Activated naive CD4-positive, alpha-beta T cell (primary cell): ENCODE data around the gene DCTD.

ENCODE experiments used
- DNase-seq, 4 experiments: peaks; one replicate each; lab custom pipeline; 2025; lab: John Stamatoyannopoulos, UW

The DCTD gene

DNA sequence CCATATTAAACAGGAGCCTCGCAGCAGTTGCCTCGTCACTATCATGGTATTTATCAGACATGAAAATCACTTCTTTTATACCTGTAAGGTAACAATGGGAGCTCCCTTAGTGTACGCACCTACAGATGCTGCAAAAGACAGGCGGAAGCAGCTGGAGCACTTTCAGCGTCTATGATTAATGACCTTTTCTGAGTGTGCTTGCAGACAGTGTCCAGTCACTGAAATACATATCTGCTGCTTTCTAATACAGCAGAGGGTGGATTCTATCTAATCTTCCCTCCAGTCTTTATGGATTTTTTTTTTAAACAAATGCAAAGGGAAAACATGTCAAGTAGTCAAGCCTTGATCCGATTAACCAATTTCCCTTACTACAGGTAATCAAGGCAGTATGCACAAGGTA lies 24.1 kb downstream of the DCTD start:
- no peak for DNase-seq

DNA sequence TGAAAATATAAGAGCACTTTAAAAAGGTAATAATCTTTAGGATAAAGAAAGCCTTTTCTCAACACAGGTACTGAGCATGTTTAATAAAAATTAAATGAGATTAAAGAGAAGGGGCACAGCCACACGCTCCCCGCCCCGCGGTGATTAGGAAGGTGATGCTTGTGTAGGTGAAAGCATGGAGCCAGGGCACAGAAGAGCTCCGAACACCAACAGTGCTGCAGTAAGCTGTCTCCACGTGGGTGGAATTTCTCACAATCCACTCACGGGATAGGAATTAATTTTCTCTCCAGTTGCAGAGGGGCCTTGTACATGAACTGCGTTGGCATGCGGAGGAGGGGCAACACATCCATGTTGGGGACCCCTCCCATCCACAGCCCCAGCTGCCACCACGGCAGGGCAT lies 27.0 kb downstream of the DCTD start:
- DNase-seq: no peak

- DNase-seq: no peak
Measured at GRCh38 chr4:182888891-182889290, 28.3 kb downstream of the DCTD start.

GRCh38 chr4:182886768-182887167 lies 30.4 kb downstream of the DCTD start:
- no peak for DNase-seq

DNA sequence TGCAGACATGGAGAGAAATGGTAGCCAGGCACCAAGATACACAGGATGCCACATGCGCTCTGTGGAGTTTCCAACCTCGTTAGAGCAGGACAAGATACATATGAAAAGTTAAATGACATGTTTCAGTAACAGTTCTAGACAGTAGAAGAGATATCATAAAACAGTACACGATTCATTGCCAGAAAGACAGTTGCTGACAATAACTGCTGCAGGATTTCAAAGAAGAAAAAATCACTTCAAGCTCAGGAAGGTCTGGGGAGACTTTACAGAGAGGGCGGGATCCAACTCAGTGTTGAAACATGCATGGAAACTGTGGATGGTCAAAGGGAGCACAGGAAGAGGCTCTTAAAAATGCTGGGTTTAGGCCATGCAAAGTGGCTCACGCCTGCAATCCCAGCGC lies 31.0 kb downstream of the DCTD start:
- DNase-seq: no peak

- no peak for DNase-seq
Measured at GRCh38 chr4:182885738-182886077, 31.5 kb downstream of the DCTD start.

- no peak for DNase-seq
Measured at GRCh38 chr4:182885022-182885737, 32.0 kb downstream of the DCTD start.

GRCh38 chr4:182884040-182884439 lies 33.1 kb downstream of the DCTD start:
- DNase-seq: no peak

DNA sequence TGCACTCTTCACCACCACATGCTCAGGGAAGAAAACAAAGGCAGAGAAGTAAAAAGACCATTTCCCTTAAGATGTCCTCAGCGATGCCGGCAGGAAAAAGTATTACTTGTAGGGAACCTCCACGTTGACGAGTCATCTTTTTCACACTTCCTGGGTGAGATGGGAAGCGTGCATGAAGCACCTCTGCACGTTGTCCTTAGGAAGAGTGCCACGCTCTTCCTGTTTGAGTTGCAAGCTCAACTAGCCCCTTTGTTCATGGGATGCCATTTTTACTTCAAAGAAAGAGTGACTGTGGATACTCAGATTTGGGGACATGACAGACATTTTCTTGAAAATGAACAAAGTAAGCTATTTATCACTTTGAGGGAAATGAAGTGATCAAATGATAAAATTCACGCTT lies 33.8 kb downstream of the DCTD start:
- no peak for DNase-seq

DNA sequence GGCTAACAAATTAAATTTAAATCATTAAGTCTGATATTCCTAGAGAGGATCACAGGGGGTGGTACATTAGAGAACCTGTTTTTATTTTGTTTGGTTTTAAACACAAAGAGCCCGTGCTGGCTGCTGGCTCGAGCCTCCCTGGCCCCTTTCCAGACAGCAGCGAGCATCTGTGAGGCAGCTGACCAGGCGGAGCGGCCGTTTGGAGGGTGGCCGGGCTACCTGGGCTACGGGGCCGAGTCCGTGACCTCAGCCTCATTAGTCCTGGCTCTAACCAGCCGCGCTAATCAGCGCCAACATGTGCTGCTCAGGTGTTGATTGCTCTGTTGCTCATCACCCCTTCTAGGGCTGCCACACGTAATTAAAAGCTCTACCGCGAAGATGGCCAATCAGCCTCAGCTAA lies 35.3 kb downstream of the DCTD start:
- no peak for DNase-seq

GRCh38 chr4:182880387-182881356 lies 36.5 kb downstream of the DCTD start:
- DNase-seq: no peak

DNA sequence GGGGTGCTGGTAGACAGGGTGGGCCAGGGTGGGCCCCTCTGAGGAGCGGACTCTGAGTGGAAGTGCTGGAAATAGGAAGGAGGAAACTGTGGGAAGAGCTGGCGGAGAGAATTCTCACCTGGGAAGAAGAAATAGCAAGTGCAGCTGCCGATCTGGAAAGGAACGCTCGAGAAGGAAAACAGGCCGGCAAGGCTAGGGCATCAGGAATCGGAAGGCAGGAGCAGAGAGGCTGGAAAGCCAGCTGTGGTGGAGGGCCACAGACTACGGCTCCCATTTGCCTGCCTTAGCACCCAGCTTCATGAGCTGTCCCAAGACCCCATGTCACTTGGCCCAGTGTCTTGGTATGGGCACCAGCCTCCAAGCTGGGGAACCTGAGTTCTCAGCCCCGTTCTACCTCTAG lies 37.3 kb downstream of the DCTD start:
- no peak for DNase-seq

GRCh38 chr4:182878633-182879495 lies 38.3 kb downstream of the DCTD start:
- DNase-seq: no peak

DNA sequence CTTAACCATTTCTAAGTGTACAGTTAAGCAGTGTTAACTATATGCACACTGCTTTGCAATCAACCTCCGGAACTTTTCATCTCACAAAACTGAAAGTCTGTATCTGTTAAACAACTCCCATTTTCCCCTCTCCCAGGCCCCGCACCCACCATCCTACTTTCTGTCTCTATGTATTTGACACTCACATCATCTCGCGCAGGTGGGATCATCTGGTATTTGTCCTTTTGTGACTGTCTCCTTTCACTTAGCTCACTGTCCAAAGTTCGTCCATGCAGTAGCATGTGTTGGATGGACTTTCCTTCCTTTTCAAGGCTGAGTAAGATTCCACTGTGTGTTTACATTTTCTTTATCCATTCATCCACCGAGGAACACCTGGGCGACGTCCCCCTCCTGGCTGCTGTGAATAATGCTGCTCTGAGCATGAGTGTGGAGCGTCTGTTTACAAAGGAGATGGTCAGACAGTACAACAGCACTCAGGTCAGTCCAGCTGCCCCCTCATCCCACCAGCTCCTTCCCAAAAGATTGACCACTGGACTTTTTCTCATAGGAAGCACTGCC lies 39.8 kb downstream of the DCTD start:
- no peak for DNase-seq

DNA sequence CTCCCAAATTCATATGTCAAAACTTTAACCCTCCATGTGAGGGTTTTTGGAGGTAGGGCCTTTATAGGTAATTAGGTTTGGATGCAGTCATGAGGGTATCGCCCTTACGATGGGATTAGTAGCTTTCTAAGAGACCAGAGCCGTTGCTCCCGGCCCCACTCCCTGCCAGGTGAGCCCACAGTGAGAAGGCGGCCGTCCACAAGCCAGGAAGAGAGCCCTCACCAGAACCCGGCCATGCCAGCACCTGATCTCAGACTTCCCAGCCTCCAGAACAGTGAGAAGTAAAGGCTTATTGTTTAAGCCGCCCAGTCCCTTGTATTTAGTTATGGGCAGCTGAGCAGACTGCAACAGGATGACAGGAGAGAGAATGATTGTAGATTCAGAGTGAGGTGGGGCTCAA lies 40.8 kb downstream of the DCTD start:
- DNase-seq: no peak

DNA sequence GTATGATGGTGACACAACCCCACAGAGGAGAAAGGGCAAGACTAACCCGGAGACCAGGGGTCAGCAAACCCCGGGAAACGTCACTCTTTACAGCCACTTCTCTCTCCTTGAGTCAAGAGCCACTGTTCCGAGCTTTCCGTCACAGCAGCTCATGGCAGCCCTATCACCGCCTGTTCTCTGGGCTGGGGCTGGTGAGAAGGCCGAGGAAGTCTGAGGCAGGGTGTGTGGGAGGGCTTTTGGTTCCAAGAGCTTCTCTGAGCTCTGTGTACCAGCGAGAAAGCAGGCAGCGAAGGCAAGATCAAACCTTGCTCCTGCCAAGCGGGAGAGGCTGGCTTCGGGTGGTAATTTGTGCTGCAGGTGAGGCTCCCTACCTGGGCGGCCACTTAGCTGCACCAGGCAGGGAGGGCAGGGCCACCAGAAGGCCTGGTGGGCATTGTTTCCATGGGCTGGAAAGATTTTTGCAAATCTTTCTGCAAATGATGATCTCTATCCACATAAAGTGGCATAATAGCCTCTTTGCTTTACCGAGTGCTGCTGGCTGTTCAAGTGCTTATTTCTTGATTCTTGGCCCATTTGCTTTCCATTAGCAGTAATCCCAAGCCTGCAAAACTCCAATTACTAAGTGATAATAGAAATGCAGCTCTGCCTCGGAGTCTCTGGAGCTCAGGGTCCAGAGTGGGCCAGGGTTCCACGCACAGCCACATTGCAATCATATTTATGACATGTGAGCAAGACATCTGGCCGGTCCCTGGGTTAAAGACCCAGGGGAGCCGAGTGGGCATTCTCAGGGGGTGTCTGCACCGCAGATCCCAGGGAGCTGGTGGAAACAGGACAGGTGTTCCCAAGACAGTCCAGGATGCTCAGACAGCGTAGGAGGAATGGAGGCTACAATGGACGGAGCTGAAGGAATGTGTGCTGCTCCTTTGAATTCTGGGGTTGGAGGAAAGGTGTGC lies 41.5 kb downstream of the DCTD start:
- DNase-seq: no peak

- DNase-seq: no peak
Measured at GRCh38 chr4:182874797-182875345, 42.3 kb downstream of the DCTD start.

- DNase-seq: no peak
Measured at GRCh38 chr4:182874304-182874751, 42.9 kb downstream of the DCTD start.

- no peak for DNase-seq
Measured at GRCh38 chr4:182873726-182874125, 43.5 kb downstream of the DCTD start.

- no peak for DNase-seq
Measured at GRCh38 chr4:182873289-182873688, 43.9 kb downstream of the DCTD start.

GRCh38 chr4:182872886-182873285 lies 44.3 kb downstream of the DCTD start:
- DNase-seq: no peak
